Vagina (tissue), 2 donors: ENCODE measurements around the gene PRDM15.

ENCODE experiments used
- POLR2AphosphoS5 ChIP-seq, 2 donors: sonication (generic); formaldehyde crosslinking; IDR thresholded peaks; one replicate each; pipeline ENCODE4 v1.9.0; 2017; ENCODE audit warnings: antibody characterized with exemption in 2 of 2, mild to moderate bottlenecking in 2 of 2, low read depth in 1 of 2; ENCODE audit not compliant: insufficient read depth in 1 of 2
- TF ChIP-seq, protein P1 (sequence below), 3 experiments: fragments of 450-650 bp in 2 of 3; fragments of 200-600 bp in 1 of 3; sonication (generic) in 1 of 3; IDR thresholded peaks; one replicate each; pipeline ENCODE4 v1.5.1; 2017 to 2019; ENCODE audit warnings: antibody characterized with exemption in 3 of 3, mild to moderate bottlenecking in 2 of 3, moderate library complexity in 2 of 3

DNA sequence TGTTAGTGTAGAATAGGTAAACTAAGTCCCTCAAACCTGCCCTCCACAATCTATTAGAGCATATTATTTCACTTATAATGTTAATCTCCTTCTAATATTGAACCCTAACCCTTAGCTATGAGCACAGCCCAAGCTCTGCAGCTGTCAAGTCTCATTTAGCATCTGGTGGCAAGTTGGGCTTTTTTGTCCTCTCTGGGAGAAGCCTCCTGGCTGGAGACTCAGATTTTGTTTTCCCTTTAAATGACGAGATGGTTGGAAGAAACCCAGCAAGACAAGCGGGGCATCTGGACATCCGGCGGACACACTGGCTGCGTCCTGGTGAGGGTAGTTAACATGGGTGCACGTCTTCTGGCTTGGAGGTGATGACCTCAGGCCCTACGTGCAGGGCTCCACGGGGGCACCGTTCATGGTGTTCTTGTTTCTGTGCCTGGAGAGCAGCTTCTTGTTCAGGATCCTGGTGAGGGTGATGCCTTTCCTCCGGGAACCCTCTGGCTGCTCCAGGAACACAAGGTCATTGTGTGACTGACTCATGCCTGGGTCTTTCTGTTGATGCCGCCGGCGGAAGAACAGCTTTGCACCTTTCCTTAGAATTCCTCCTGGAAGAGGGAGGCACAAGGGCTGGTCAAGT is 9.7 kb upstream of the PRDM15 start:
- TF ChIP-seq, protein P1, sequence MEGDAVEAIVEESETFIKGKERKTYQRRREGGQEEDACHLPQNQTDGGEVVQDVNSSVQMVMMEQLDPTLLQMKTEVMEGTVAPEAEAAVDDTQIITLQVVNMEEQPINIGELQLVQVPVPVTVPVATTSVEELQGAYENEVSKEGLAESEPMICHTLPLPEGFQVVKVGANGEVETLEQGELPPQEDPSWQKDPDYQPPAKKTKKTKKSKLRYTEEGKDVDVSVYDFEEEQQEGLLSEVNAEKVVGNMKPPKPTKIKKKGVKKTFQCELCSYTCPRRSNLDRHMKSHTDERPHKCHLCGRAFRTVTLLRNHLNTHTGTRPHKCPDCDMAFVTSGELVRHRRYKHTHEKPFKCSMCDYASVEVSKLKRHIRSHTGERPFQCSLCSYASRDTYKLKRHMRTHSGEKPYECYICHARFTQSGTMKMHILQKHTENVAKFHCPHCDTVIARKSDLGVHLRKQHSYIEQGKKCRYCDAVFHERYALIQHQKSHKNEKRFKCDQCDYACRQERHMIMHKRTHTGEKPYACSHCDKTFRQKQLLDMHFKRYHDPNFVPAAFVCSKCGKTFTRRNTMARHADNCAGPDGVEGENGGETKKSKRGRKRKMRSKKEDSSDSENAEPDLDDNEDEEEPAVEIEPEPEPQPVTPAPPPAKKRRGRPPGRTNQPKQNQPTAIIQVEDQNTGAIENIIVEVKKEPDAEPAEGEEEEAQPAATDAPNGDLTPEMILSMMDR (IDR thresholded peaks at IDR 0.05) = no peak
- no peak for TF ChIP-seq POLR2AphosphoS5 (IDR thresholded peaks at IDR 0.05; ENCODE audit: insufficient read depth in 1 of 2, low read depth in 1 of 2)
